NCI-H2227 (cell line): ENCODE results near the gene RASGRP1.

ENCODE experiments used
- DNase-seq: peaks from one replicate; lab custom pipeline; 2025; ENCODE audit not compliant: unreplicated experiment; lab: John Stamatoyannopoulos, UW

The RASGRP1 gene

GRCh38 chr15:38538328-38539007, 26.1 kb downstream of the RASGRP1 start:
- no peak for DNase-seq

- no peak for DNase-seq
Observed at GRCh38 chr15:38536201-38536676, 28.4 kb downstream of the RASGRP1 start.

- DNase-seq = no peak
Observed at GRCh38 chr15:38535491-38536200, 29.0 kb downstream of the RASGRP1 start.

- DNase-seq = no peak
Observed at GRCh38 chr15:38534691-38535090, 29.9 kb downstream of the RASGRP1 start.

- DNase-seq = no peak
Observed at GRCh38 chr15:38533926-38534325, 30.7 kb downstream of the RASGRP1 start.

- no peak for DNase-seq
Observed at GRCh38 chr15:38533416-38533915, 31.1 kb downstream of the RASGRP1 start.

- DNase-seq = no peak
Observed at GRCh38 chr15:38532728-38533127, 31.9 kb downstream of the RASGRP1 start.

- no peak for DNase-seq
Observed at GRCh38 chr15:38531509-38531908, 33.1 kb downstream of the RASGRP1 start.

- no peak for DNase-seq
Observed at GRCh38 chr15:38530113-38530512, 34.5 kb downstream of the RASGRP1 start.

GRCh38 chr15:38528294-38528693, 36.3 kb downstream of the RASGRP1 start:
- DNase-seq = no peak

- DNase-seq = no peak
Observed at GRCh38 chr15:38526158-38526557, 38.5 kb downstream of the RASGRP1 start.

- no peak for DNase-seq
Observed at GRCh38 chr15:38525489-38525888, 39.1 kb downstream of the RASGRP1 start.

GRCh38 chr15:38524156-38524555, 40.5 kb downstream of the RASGRP1 start:
- DNase-seq = no peak

GRCh38 chr15:38522922-38523321, 41.7 kb downstream of the RASGRP1 start:
- no peak for DNase-seq

GRCh38 chr15:38521316-38521715, 43.3 kb downstream of the RASGRP1 start:
- no peak for DNase-seq

GRCh38 chr15:38520035-38520434, 44.6 kb downstream of the RASGRP1 start:
- no peak for DNase-seq

- no peak for DNase-seq
Observed at GRCh38 chr15:38518084-38518483, 46.5 kb downstream of the RASGRP1 start.

- DNase-seq = no peak
Observed at GRCh38 chr15:38517312-38517975, 47.2 kb downstream of the RASGRP1 start.

- no peak for DNase-seq
Observed at GRCh38 chr15:38516626-38517025, 48.0 kb downstream of the RASGRP1 start.

GRCh38 chr15:38514601-38515000, 50.0 kb downstream of the RASGRP1 start:
- DNase-seq = no peak

- peak; percentile 29 for DNase-seq
Observed at GRCh38 chr15:38512901-38513300, 51.7 kb downstream of the RASGRP1 start.

- no peak for DNase-seq
Observed at GRCh38 chr15:38509152-38509551, 55.5 kb downstream of the RASGRP1 start.
